Left hindlimb (tissue), 1 donor: Measurements from ENCODE around the gene ZBTB20.

ENCODE experiments used
- DNase-seq: peaks from one replicate; pipeline ENCODE4 v3.0.0-alpha.2; 2018

The ZBTB20 gene

GRCh38 chr3:114427285-114428043, 719.6 kb downstream of the ZBTB20 start:
- no peak for DNase-seq

DNA sequence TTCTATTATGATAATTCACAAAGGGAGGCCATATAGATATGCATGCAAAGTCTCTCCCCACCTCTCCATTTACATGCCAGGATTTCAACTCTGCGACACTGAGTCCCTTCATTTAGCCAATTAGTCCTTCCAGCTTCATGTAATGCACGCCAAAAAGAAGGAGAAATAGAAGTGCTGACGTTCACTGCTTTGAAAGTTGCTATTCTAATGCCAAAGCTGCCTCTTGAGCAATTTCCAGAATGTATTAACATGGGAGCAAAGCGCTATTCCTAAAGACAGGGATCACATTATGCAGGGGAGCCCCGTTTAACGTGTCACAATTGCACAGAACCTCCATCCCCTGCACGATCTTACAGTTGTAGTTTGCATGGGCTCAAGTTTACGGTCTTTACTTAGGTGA, 722.8 kb downstream of the ZBTB20 start:
- no peak for DNase-seq

DNA sequence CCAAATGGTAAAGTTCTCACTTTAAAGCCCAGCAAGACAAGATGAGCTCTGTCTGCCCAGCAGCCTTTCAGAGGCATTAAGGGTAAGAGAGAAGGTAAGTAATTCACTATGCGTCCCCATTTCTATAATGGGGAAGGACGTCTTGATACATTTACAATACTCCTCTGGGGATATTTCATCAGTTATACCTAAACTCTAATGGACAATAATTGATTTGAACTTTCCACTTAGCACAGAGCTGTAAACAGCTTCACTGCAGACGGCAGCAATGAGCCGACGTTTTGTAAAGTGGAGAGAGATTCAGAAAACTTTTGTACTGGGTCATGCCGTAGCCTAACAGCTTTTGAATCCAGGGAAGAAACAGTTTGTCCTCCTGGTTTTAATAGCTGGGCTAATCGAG, 725.9 kb downstream of the ZBTB20 start:
- no peak for DNase-seq

DNA sequence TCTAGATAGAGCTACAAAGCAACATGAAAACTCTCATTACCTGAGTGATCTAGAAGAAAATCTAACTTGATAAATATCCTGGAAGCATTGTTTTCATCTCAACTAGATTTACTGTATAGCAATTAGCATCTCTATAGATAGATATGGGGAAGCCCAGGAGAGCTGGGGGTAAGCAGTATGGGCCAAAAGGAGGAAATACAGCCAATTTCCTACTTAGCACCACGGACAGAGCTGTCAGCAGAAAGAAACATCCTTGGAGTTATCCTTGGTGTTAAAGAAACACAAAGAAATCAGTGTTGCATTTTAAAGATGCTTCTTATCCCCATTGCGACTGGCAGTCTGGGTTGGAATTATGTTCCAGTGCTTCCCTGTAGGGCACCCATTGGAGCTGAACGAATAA, 727.0 kb downstream of the ZBTB20 start:
- DNase-seq, result no peak

DNA sequence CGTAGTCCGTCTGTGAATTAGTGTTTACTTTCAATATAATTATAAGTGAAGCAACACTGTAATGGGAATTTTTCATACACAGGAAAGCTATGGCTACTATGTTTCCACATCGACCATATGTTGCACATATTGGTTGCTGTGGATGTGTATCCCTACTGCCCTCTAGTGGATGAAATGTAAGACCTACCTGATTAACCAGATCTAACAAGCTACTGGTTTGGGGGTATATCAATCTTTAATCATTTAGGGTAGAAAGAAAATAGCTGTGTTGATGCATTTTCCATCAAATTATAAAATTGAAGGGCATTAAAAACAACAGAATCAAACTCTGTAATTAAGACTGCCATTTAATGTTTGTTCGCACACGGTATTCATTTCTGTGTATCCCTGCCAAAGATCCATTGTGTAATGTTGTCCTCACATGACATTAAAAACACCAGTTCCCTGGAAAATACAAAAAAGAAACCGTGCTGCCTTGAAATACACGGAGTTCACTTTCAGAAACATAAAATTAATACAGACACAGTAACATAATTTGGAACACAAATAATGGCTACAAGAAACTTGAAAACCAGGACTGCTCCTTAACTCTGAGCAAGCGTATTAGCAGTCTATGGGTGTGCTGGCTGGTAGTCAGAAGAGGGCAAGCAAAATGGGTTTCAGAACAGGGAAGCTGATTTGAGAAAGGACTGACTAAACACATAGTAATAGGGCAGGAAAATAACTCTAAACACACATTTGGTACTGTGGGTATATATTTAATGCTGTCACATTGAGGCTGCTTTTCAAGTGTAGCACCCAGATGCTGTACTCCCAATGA, 728.2 kb downstream of the ZBTB20 start:
- DNase-seq, result no peak

DNA sequence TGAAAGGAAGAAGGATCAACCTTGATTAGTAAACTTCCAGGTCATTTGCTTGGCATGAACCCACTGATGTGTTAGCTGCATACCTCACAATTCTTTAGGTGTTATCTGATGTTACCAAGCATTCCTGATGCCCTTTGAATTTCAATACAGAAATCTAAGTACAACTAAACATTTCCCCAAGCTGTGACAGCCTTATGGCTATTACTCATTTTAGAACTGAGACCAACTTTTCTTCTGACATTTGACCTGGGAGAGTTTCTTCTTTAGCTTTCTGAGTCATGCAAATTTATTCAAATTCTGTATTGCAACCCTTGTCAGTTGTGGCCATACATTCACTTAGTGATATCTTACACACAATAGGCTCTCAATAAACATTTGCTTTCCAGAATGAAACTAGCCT, 729.0 kb downstream of the ZBTB20 start:
- no peak for DNase-seq

GRCh38 chr3:114417675-114418074, 729.4 kb downstream of the ZBTB20 start:
- DNase-seq, result no peak

GRCh38 chr3:114417265-114417664, 729.8 kb downstream of the ZBTB20 start:
- no peak for DNase-seq

- DNase-seq, result no peak
Measured at GRCh38 chr3:114411811-114412803, 735.0 kb downstream of the ZBTB20 start.

- DNase-seq, result no peak
Measured at GRCh38 chr3:114411190-114411668, 735.9 kb downstream of the ZBTB20 start.

- no peak for DNase-seq
Measured at GRCh38 chr3:114408736-114409670, 738.1 kb downstream of the ZBTB20 start.

DNA sequence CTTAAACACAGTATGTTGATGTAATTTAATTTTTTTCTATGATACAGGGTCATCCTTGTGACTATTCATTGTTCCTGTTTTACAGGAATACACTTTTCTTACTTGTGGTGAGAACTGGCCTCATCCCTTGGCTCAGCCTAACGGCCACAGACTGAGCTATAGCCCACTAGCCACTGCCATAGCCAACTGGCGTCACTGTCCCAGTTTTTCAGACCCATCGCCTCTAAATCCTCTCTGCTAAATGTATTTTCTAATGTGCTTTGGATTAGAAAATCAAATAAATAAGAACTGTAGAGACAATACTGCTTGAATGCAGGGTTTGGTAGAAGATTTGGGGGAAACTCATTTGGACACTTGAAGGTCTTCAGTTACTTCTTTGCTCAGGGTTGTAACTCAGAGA, 740.2 kb downstream of the ZBTB20 start:
- DNase-seq, result no peak

DNA sequence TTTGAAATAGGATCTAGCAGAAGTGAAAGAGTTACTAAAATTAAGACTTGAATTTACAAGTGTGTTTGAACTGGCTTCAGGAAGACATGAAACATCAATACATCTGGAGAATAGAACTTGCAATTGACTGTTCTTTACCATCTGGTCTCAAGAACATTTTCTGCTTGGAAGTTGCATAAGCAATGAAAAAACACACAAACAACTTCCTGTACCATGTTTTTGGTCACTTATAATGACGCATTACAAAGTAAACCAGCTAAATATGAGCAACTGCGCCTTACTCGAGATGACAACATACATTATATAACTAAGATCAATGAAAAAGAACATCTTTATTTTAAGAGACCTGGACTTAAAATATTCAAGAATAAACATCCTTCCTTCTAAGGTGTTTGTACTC, 740.8 kb downstream of the ZBTB20 start:
- no peak for DNase-seq

- no peak for DNase-seq
Measured at GRCh38 chr3:114405202-114405990, 741.7 kb downstream of the ZBTB20 start.

DNA sequence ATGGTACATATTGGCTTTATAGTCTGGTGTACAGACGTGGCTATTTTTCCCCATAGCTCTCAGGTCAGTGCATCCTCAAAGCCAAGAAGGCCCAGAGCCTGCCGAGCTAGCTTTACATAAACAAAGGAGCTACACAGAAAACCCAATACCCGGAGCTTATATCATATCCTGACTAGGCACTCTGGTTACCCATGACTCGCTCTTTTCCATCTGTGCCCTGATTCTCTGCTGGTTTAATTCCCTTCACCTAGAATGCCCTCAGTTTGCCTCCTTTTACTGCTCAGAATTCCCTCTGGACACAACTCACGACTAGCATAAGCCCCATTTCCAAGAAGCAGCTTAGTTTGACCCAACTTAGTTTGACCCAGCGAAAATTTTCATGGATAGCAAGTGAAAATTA, 742.5 kb downstream of the ZBTB20 start:
- no peak for DNase-seq

DNA sequence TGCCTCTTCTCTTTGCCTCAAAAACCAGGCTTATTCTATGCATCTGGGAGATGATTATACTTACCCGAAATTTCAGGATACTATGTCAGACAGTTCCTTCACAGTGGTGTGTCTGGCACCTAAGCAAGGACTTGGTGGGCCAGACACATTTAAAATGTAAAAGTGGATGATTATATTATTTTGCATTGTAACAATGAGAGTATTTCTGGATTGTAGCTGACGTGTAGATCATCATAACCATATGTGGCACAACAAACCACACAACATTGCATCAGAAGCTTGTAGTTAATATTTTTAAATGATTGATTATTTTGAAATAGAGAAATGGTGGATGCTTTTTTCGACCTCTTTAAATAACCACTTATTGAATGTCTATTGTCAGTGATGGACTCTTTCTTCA, 744.2 kb downstream of the ZBTB20 start:
- no peak for DNase-seq

DNA sequence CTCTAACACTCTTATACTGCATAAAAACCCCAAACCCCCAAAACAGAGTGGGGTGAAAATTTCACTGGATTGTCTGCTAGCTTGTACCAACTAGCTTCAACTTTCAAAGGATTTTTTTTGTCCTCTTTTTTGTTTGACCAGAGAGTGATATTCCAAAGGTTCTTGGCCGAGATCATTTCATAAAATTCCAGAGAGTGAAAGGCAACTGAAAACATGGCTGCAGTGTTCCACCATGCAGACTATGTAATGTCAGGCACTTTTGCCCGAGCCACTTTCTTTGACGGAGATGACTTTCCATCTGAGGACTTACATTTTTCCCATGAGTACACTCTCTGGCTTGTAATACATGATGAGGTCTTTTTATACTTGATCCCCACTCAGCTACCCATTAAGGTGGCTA, 745.7 kb downstream of the ZBTB20 start:
- DNase-seq, result no peak

GRCh38 chr3:114400371-114400770, 746.7 kb downstream of the ZBTB20 start:
- DNase-seq, result no peak

DNA sequence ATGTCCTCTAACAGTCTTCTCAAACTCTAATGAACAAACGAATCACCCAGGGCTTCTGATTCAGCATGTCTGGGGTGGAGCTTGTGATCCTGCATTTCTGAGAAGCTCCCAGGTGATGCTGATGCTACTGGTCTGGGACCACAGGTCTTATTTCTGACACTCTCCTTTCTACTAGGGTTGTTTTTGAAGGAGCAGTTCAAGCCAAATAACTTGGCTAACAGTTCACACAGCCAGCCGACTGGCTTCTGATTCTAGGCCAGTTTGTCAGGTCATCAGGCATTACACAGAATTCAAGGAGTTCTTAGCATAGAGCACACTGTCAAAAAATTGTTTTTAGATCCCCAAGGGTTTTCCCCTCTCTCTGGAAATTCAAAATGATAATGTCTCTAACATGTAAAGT, 752.5 kb downstream of the ZBTB20 start:
- no peak for DNase-seq

DNA sequence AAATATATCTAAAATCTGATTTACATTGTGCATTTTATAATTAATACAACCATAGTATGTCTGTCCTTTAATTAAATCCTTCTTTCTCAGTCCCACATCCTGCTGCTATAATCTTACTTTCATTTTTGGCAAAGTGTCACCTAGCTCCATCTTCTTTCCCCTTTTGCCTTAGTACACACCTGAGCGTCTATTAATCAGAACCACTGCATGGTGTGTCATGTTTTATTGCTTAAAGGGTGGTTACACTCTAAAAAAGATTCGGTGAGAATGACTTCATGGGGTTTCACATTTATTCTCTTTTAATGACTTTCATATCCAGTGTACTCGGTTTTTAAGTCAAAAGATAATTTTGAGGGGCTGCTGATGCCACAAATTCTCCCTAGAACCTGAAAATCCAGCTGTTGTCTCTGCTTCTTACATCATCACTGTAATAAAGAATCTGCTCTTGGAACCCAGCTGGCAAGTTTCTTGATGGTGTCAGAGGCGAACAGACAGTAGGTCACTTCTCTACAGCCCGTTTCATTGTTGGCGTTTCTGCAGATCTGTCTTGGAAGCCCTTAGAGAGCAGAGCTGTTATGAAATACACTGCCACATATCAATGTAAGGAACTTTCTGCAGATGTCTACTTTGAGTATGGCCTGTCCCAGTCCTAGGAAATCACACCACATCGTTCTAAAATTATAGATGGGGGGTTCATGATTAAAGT, 753.6 kb downstream of the ZBTB20 start:
- no peak for DNase-seq
